Pancreas (tissue), 10 donors: ENCODE measurements around the gene GNMT. TPM values are rescaled to one million over a fixed set of nuclear protein-coding genes. Genes with fewer than 3 reads are reported as not detected.

ENCODE experiments used
- ATAC-seq, 4 donors: fragments of 200-7000 bp; cut with Tn5 transposase; one replicate each; pipeline versions ENCODE4 v1.8.0 to v1.9.1; 2020; ENCODE audit warnings: mild to moderate bottlenecking in 4 of 4, moderate library complexity in 4 of 4
- DNase-seq, 6 donors: peaks; one replicate each; pipeline ENCODE4 v3.0.0-alpha.2; 2020
- FAIRE-seq: peaks from 2 replicates; lab custom pipeline; 2012; peaks lifted over from hg19 to GRCh38; lab: Jason Lieb, UNC
- H3K27ac ChIP-seq, 4 donors: fragments of 200-600 bp; sonication (generic); 1 replicate in 3 of 4; 2 replicates in 1 of 4; pipeline versions ENCODE4 v1.5.0 to v1.8.0; 2020
- H3K27me3 ChIP-seq, 4 donors: fragments of 200-600 bp; one replicate each; pipeline ENCODE4 v1.8.0; 2021
- H3K36me3 ChIP-seq, 3 donors: fragments of 200-600 bp; sonication (generic) in 1 of 3; one replicate each; pipeline versions ENCODE4 v1.5.0 to v1.8.0; 2020 to 2021
- H3K4me1 ChIP-seq, 3 donors: fragments of 200-600 bp; one replicate each; pipeline ENCODE4 v1.8.0; 2021
- H3K4me3 ChIP-seq, 4 donors: fragments of 200-600 bp; sonication (generic) in 2 of 4; one replicate each; pipeline versions ENCODE4 v1.5.0 to v1.8.0; 2020 to 2021
- H3K9me3 ChIP-seq, 4 donors: fragments of 200-600 bp; one replicate each; pipeline ENCODE4 v1.8.0; 2021
- WGBS, 2 donors: extraction: QIAGEN DNeasy Blood & Tissue Kit; methylation state at CpG; one replicate each; pipeline ENCODE4 v1.1.7; 2013; 5-methylcytosine and 5-hydroxymethylcytosine counted together
- intact Hi-C, 3 donors: fragments of 100-400 bp; cut with DNase I; formaldehyde crosslinking; loops; one replicate each; pipeline versions ENCODE4 v1.11.1 to v1.14.2; 2022
- polyA plus RNA-seq, 2 donors: library from polyadenylated mRNA; stranded (reverse); fragments of 200-250 nt; gene quantifications; one replicate each; pipeline ENCODE4 v1.2.3, GENCODE V29; 2013
- total RNA-seq, 6 donors: library from RNA; stranded (reverse); fragmentation: NEBNext Ultra II Directional in 4 of 6; extraction: Animal tissue kit (Norgen Biotek cat#: 25700) in 4 of 6; gene quantifications; one replicate each; pipeline versions ENCODE4 v1.2.1 to v1.2.4, GENCODE V29; 2021 to 2023
- TF ChIP-seq, protein P1 (sequence below), 4 donors: fragments of 200-600 bp; sonication (generic) in 3 of 4; IDR thresholded peaks; one replicate each; pipeline versions ENCODE4 v1.5.0 to v1.8.0; 2021; ENCODE audit warnings: antibody characterized with exemption in 4 of 4
- donor health status: healthy with polysubstance abuse.
- donor health status: DM: no; HTN: no; CAD: no; lungs with moderate emphysema.
- donor health status: DM: no; HTN: no; CAD: no.
- donor health status: control.
- donor health status: control.
- donor health status: Bipolar disorder and iron deficiency.
- donor health status: DM: yes; HTN: yes; CAD: no.
- donor health status: DM: no; HTN: no; CAD: no.
- donor health status: DM: no; HTN: no; CAD: no.
- donor health status: DM: yes; HTN: yes; CAD: no.

The GNMT gene
- total and polyA plus RNA-seq, 8 donors: 19.0 to 443 (median 102) TPM

DNA sequence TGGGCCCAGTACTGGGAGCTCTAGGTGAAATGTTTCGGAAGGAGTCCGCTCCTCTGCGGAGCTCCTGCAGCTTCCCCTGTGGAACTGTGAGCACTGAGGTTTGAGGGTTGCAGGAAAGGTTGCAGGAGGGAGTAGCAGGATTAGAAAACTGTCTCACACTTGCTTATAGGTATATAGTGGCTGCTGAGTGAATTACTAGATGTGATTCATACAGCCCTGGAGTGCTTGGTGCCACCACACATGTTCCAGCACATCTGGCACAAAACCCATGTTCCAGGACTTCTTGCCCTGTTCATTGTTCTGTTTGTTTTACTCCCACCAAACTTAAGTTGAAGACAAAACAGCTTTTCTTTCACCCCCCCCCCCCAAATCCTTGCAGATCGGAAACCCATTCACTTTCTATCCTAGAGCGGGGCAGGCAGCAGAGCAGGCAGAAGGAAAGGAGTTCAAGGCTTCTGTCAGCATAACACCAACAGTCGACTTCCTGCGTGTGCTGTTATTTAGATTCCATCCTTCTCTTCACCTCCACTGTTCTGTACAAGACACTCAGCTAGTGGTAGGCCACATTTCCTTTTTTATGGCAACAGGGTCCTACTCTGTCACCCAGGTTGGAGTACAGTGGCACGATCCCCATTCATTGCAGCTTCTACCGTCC is 19.1 kb downstream of the GNMT start:
- no peak for FAIRE-seq
- H3K36me3 ChIP-seq: no peaks in the 10 kb centered on the region
- DNase-seq: no peak
- 46 to 51% methylated on average over 9 of the region's 9 CpGs for WGBS, 2 donors
- H3K9me3 ChIP-seq: no peaks in the 10 kb centered on the region
- peak in 2 of 4 donors; percentile 5 to 6 for ATAC-seq
- intact Hi-C loops: no loop called here
- peaks cover 0 to 22% (median 0%) of the 10 kb centered on the region in 3 donors for H3K4me1 ChIP-seq
- TF ChIP-seq, protein P1, sequence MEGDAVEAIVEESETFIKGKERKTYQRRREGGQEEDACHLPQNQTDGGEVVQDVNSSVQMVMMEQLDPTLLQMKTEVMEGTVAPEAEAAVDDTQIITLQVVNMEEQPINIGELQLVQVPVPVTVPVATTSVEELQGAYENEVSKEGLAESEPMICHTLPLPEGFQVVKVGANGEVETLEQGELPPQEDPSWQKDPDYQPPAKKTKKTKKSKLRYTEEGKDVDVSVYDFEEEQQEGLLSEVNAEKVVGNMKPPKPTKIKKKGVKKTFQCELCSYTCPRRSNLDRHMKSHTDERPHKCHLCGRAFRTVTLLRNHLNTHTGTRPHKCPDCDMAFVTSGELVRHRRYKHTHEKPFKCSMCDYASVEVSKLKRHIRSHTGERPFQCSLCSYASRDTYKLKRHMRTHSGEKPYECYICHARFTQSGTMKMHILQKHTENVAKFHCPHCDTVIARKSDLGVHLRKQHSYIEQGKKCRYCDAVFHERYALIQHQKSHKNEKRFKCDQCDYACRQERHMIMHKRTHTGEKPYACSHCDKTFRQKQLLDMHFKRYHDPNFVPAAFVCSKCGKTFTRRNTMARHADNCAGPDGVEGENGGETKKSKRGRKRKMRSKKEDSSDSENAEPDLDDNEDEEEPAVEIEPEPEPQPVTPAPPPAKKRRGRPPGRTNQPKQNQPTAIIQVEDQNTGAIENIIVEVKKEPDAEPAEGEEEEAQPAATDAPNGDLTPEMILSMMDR (IDR thresholded peaks at IDR 0.05): no peak
- H3K27ac ChIP-seq: peak overlapping the region; percentile 70 to 91 (median 74)
- no peaks in the 10 kb centered on the region for H3K27me3 ChIP-seq
- H3K4me3 ChIP-seq: peak overlapping the region; percentile 70 to 95 (median 84)

GRCh38 chr6:42981836-42982235 is 21.3 kb downstream of the GNMT start:
- Histone ChIP-seq H3K9me3 (no peaks in the 10 kb centered on the region), H3K4me3 (no peak overlapping the region), H3K36me3 (no peaks in the 10 kb centered on the region), H3K27ac (no peak overlapping the region), H3K27me3 (no peaks in the 10 kb centered on the region), H3K4me1 (peaks cover 0 to 28% (median 0%) of the 10 kb centered on the region in 3 donors)
- FAIRE-seq: no peak
- WGBS, 2 donors: 88% methylated on average over 5 of the region's 5 CpGs
- ATAC-seq: no peak
- DNase-seq: no peak
- TF ChIP-seq, protein P1 (IDR thresholded peaks at IDR 0.05): no peak
- intact Hi-C loops: no loop called here

- Histone ChIP-seq H3K36me3 (no peaks in the 10 kb centered on the region), H3K4me1 (peaks cover 0 to 14% (median 0%) of the 10 kb centered on the region in 3 donors), H3K4me3 (peak within 1 kb of the TSS; percentile 81 to 94 (median 89)), H3K27me3 (no peaks in the 10 kb centered on the region), H3K27ac (peak within 1 kb of the TSS; percentile 48 to 76 (median 67)), H3K9me3 (no peaks in the 10 kb centered on the region)
- ATAC-seq: peak; percentile 94 to 96 (median 95)
- peak; percentile 90 to 98 (median 97) for DNase-seq
- intact Hi-C loops: no loop called here
- WGBS, 2 donors: 1% methylated on average over 50 to 59 of the region's 59 CpGs
- FAIRE-seq: peak; percentile 87
- TF ChIP-seq, protein P1 (IDR thresholded peaks at IDR 0.05): no peak
Observed at GRCh38 chr6:42984001-42984923, 23.7 kb downstream of the GNMT start, which contains the start of gene PPP2R5D. PPP2R5D (plus strand) TSS chr6:42984570; CDS start chr6:42984678, 108 bp downstream.

DNA sequence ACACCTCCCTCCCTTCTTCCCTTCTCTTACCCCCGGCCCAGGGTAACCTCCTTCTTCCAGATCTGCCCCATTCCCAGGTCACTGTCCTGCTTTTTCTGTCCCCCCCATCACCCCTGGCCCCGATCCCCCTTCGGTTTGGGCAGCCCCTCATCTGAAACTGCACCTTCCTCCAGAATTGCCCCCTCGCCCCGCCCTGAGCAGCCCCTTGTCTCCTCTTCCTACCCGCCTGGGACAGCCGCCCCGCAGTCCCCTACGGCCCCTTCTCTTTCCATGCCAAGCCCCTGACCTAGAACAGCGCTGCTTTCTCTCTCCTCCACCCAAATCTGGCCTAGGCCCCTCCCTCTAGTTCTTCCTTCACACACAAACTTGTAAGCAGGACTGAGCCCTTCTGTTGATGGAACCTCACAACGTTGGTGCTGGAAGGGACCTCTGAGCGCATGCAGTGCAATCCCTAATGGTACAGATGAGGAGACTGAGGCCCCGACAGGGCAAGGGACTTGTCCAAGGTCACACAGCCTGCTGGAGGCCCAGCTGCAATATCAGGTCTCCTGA is 24.4 kb downstream of the GNMT start:
- intact Hi-C loops: no loop called here
- Histone ChIP-seq H3K4me1 (peaks cover 0 to 8% (median 0%) of the 10 kb centered on the region in 3 donors), H3K9me3 (no peaks in the 10 kb centered on the region), H3K4me3 (peak overlapping the region; percentile 81 to 94 (median 89)), H3K27ac (no peak overlapping the region), H3K27me3 (no peaks in the 10 kb centered on the region), H3K36me3 (no peaks in the 10 kb centered on the region)
- DNase-seq: no peak
- ATAC-seq: peak in 1 of 4 donors; percentile 4
- no peak for FAIRE-seq
- WGBS, 2 donors: 8% methylated on average over 13 of the region's 13 CpGs
- TF ChIP-seq, protein P1 (IDR thresholded peaks at IDR 0.05): no peak
